Suprapubic skin (tissue), 4 donors: ENCODE results near the gene ZC3HAV1L. TPM values are rescaled to one million over a fixed set of nuclear protein-coding genes. Genes with fewer than 3 reads are reported as not detected.

Experiments
- DNase-seq, 2 donors: peaks; one replicate each; pipeline ENCODE4 v3.0.0-alpha.2; 2019; ENCODE audit warnings: low spot score in 2 of 2
- H3K27ac ChIP-seq: fragments of 200-600 bp; sonication (generic); one replicate; pipeline ENCODE4 v1.5.1; 2019
- H3K27me3 ChIP-seq: fragments of 200-600 bp; sonication (generic); one replicate; pipeline ENCODE4 v1.5.1; 2019
- H3K36me3 ChIP-seq: fragments of 200-600 bp; sonication (generic); one replicate; pipeline ENCODE4 v1.5.1; 2019
- H3K4me1 ChIP-seq: fragments of 200-600 bp; sonication (generic); one replicate; pipeline ENCODE4 v1.5.1; 2019
- H3K4me3 ChIP-seq: fragments of 200-600 bp; sonication (generic); one replicate; pipeline ENCODE4 v1.5.1; 2019; ENCODE audit warnings: mild to moderate bottlenecking
- H3K9me3 ChIP-seq: fragments of 200-600 bp; sonication (generic); one replicate; pipeline ENCODE4 v1.5.1; 2019
- EP300 ChIP-seq: sonication (generic); formaldehyde crosslinking; IDR thresholded peaks from one replicate; pipeline ENCODE4 v1.6.1; 2017; ENCODE audit warnings: antibody characterized with exemption
- POLR2A ChIP-seq, 2 donors: fragments of 450-650 bp; IDR thresholded peaks; one replicate each; pipeline ENCODE4 v1.6.1; 2017; ENCODE audit warnings: antibody characterized with exemption in 2 of 2, mild to moderate bottlenecking in 2 of 2, moderate library complexity in 2 of 2
- POLR2AphosphoS5 ChIP-seq, 3 donors: sonication (generic); formaldehyde crosslinking; IDR thresholded peaks; one replicate each; pipeline ENCODE4 v1.6.1; 2017; ENCODE audit warnings: antibody characterized with exemption in 3 of 3
- WGBS: methylation state at CpG from one replicate; pipeline ENCODE4 v1.1.5; 2018; 5-methylcytosine and 5-hydroxymethylcytosine counted together
- total RNA-seq, 4 donors: library from RNA; depleted of rRNA; stranded (reverse); fragments of >200 nt; gene quantifications; one replicate each; pipeline ENCODE4 v1.1.0, GENCODE V29; 2016
- TF ChIP-seq, protein P1 (sequence below), 2 donors: fragments of 200-600 bp in 1 of 2; fragments of 450-650 bp in 1 of 2; sonication (generic) in 1 of 2; IDR thresholded peaks; one replicate each; pipeline ENCODE4 v1.5.1; 2016 to 2019; ENCODE audit warnings: antibody characterized with exemption in 2 of 2, mild to moderate bottlenecking in 1 of 2, moderate library complexity in 1 of 2

The ZC3HAV1L gene, protein sequence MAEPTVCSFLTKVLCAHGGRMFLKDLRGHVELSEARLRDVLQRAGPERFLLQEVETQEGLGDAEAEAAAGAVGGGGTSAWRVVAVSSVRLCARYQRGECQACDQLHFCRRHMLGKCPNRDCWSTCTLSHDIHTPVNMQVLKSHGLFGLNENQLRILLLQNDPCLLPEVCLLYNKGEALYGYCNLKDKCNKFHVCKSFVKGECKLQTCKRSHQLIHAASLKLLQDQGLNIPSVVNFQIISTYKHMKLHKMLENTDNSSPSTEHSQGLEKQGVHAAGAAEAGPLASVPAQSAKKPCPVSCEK
- 10 to 100 TPM; 22.1 to 44.6 (median 22.5) TPM for total RNA-seq

DNA sequence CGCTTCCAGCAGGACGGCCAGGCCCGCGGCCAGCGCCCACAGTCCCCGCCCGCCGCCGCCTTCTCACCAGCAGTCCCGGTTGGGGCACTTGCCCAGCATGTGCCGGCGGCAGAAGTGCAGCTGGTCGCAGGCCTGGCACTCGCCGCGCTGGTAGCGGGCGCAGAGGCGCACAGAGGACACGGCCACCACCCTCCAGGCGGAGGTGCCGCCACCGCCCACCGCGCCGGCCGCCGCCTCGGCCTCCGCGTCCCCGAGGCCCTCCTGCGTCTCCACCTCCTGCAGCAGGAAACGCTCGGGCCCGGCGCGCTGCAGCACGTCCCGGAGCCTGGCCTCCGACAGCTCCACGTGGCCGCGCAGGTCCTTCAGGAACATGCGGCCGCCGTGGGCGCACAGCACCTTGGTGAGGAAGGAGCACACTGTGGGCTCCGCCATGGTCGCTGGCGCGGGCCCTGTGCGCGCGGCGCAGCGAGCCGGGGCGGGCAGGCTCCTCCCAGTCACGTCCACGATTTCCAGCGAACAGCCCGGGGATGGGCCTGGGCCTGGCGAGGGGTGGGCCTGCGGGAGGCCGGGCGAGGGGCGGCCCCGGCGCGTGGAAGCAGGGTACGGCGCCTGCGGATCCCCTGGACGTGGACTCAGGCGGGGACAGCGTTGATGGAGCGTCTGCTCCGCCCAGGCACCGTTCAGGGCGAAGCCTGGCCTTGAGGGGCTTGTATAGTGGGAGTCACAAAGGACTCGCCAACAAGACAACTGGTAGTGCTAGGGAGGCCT lies at the start of gene ZC3HAV1L:
ZC3HAV1L (minus strand) TSS at position 457 of the 768 bp plus-strand sequence; CDS start at position 432, 25 bp downstream.
- H3K4me3 ChIP-seq = peak within 1 kb of the TSS; percentile 85
- WGBS = 1% methylated on average over 47 of the region's 82 CpGs
- no peaks in the 10 kb centered on the region for H3K9me3 ChIP-seq
- no peaks in the 10 kb centered on the region for H3K27me3 ChIP-seq
- H3K27ac ChIP-seq = peak within 1 kb of the TSS; percentile 83
- TF ChIP-seq EP300 = no peak
- TF ChIP-seq POLR2A (IDR thresholded peaks at IDR 0.05) = no peak
- TF ChIP-seq, protein P1, sequence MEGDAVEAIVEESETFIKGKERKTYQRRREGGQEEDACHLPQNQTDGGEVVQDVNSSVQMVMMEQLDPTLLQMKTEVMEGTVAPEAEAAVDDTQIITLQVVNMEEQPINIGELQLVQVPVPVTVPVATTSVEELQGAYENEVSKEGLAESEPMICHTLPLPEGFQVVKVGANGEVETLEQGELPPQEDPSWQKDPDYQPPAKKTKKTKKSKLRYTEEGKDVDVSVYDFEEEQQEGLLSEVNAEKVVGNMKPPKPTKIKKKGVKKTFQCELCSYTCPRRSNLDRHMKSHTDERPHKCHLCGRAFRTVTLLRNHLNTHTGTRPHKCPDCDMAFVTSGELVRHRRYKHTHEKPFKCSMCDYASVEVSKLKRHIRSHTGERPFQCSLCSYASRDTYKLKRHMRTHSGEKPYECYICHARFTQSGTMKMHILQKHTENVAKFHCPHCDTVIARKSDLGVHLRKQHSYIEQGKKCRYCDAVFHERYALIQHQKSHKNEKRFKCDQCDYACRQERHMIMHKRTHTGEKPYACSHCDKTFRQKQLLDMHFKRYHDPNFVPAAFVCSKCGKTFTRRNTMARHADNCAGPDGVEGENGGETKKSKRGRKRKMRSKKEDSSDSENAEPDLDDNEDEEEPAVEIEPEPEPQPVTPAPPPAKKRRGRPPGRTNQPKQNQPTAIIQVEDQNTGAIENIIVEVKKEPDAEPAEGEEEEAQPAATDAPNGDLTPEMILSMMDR (IDR thresholded peaks at IDR 0.05) = no peak
- TF ChIP-seq POLR2AphosphoS5 (IDR thresholded peaks at IDR 0.05) = peak in 1 of 3 donors; percentile 50
- H3K4me1 ChIP-seq = peaks cover 39% of the 10 kb centered on the region
- DNase-seq = peak in 1 of 2 donors; percentile 72
- no peaks in the 10 kb centered on the region for H3K36me3 ChIP-seq

DNA sequence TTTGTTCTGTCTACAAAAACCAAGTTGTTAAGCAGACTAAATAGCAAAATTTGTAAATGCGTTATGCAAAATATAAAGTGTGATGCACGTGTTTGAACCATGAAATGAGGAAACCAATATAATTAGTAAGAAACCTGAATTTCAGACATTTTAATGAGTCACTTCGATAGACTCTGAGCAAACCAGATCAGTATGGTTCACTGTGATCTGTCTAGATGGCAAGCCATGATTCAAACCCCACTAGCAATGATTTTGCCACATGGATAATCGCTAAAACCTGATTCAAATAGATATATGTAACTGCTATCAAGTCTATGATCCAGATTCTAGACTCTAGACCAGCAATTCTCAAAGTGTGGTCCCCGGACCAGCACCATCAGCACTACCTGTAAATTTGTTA lies 48.9 kb upstream of the ZC3HAV1L start:
- no peaks in the 10 kb centered on the region for H3K9me3 ChIP-seq
- H3K36me3 ChIP-seq = peaks cover 94% of the 10 kb centered on the region
- TF ChIP-seq, protein P1 (IDR thresholded peaks at IDR 0.05) = no peak
- TF ChIP-seq EP300 (no peak), POLR2AphosphoS5 (IDR thresholded peaks at IDR 0.05) (no peak), POLR2A (IDR thresholded peaks at IDR 0.05) (no peak)
- WGBS = 92% methylated on average over 5 of the region's 5 CpGs
- H3K4me1 ChIP-seq = no peaks in the 10 kb centered on the region
- no peaks in the 10 kb centered on the region for H3K27me3 ChIP-seq
- no peak overlapping the region for H3K27ac ChIP-seq
- no peak overlapping the region for H3K4me3 ChIP-seq
- no peak for DNase-seq

DNA sequence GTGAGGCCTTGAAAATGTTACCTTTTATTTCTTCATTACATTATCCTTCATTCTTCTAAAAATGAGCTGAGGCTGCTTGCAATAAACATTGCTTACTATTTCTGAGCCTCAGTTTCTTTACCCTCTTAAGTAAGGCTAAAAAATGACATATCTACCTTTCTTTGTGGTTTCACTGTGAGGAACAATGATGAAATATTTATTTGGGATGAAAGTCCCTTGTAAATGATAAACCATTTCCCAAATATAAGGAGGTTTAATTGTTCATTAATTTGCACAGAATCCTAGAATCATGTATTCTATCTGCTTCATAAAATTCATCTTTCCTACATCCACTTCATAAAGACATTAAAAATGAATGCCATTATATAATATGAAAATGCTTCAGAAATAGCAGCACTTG lies 45.7 kb upstream of the ZC3HAV1L start:
- no peak overlapping the region for H3K27ac ChIP-seq
- no peak overlapping the region for H3K4me3 ChIP-seq
- no peak for DNase-seq
- no peaks in the 10 kb centered on the region for H3K9me3 ChIP-seq
- H3K27me3 ChIP-seq = no peaks in the 10 kb centered on the region
- no peaks in the 10 kb centered on the region for H3K4me1 ChIP-seq
- peaks cover 96% of the 10 kb centered on the region for H3K36me3 ChIP-seq
- TF ChIP-seq POLR2AphosphoS5 (IDR thresholded peaks at IDR 0.05) (no peak), POLR2A (IDR thresholded peaks at IDR 0.05) (no peak), EP300 (no peak)
- TF ChIP-seq, protein P1 (IDR thresholded peaks at IDR 0.05) = no peak

DNA sequence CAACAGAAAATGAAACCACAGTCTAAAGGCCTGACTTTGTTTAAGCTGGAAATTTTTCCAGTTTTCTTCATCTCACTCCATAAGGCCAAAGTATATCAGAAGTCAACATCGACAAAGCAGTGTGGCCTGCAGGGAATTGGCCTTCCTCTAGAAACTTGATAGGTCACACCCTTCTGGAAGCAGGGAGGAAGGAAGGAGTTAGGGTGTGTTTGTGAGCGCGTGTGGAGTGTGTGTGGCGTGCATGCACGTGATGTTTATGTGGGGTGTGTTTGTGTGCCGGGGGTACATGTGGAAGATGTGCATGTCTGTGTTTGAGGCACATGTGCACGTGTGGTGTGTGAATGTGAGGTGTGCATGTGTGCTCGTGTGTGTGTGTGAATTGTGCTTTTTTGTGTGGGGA lies 45.1 kb upstream of the ZC3HAV1L start:
- Histone ChIP-seq H3K27ac (no peak overlapping the region), H3K4me1 (no peaks in the 10 kb centered on the region), H3K36me3 (peaks cover 96% of the 10 kb centered on the region), H3K27me3 (no peaks in the 10 kb centered on the region), H3K4me3 (no peak overlapping the region), H3K9me3 (no peaks in the 10 kb centered on the region)
- TF ChIP-seq POLR2AphosphoS5 (IDR thresholded peaks at IDR 0.05) = no peak
- no peak for TF ChIP-seq EP300
- TF ChIP-seq, protein P1 (IDR thresholded peaks at IDR 0.05) = no peak
- TF ChIP-seq POLR2A (IDR thresholded peaks at IDR 0.05) = no peak
- DNase-seq = no peak
- WGBS = 44% methylated on average over 8 of the region's 8 CpGs

DNA sequence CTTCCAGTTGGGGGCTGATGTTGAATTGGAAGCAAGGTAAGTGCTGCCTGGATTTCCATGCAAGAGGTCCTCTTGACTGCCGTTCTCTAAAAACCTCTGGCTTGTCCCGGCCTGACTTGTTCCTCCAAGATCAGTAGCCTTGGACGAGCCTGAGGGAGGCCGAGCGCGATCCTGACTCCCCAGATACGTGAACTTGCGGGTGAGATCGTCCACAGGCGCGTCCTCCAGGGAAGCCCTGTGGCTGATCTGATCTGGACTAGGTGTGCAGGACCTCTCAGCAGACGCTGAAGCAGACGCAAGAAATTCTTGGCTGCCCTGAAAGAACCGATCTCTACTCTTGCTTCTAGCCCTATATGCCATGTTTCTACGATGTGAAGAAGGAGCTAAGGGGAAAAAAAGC lies 44.0 kb upstream of the ZC3HAV1L start:
- no peak overlapping the region for H3K27ac ChIP-seq
- no peak overlapping the region for H3K4me3 ChIP-seq
- no peak for TF ChIP-seq POLR2A (IDR thresholded peaks at IDR 0.05)
- TF ChIP-seq, protein P1 (IDR thresholded peaks at IDR 0.05) = no peak
- TF ChIP-seq POLR2AphosphoS5 (IDR thresholded peaks at IDR 0.05) = no peak
- no peak for TF ChIP-seq EP300
- peaks cover 3% of the 10 kb centered on the region for H3K4me1 ChIP-seq
- H3K27me3 ChIP-seq = no peaks in the 10 kb centered on the region
- no peaks in the 10 kb centered on the region for H3K9me3 ChIP-seq
- no peak for DNase-seq
- H3K36me3 ChIP-seq = peaks cover 91% of the 10 kb centered on the region
- WGBS = 92% methylated on average over 15 of the region's 15 CpGs
